ENCODE data around the gene MAP3K3.

MAP3K3 gene

DNA sequence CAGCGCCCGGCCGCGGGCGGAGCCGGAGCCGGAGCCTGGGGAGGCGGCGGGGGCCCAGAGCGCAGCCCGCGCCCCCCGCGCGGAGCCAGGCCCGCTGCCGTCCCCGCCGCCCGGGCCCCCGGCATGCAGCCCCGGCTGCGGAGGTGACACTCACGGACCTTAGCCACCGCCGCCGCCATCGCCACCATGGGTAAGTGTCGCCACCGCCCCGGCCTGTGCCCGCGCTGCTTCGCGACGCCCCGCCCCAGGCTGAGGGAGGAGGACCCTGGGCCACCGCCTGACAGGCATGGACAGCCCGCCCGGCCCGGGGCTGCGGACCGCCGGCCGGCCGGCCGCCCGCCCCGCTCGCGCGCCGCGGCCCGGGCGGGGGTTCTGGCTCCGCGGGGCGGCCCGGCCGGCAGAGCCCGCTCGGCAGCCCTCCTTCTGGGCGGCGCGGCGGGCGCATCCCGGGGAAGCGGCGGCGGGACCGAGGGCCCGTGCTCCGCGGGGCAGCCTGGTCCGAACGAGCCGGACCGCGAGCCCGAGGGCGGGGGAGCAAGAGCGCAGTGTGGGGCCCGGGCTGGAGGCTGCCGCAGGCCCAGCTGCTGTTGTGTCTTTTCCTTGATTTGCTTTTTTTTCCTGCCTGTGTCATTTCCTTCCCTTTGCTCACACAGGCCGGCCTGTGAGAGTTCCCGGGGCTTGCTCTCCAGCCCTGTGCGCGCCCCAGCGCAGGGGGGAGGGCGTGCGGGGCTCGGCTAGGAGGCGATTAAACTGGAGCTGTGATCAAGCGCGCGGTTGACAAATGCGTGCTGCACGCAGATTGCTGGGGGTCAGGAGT is 565 bp downstream of the MAP3K3 start:
- DNase-seq: peak; percentile 59

DNA sequence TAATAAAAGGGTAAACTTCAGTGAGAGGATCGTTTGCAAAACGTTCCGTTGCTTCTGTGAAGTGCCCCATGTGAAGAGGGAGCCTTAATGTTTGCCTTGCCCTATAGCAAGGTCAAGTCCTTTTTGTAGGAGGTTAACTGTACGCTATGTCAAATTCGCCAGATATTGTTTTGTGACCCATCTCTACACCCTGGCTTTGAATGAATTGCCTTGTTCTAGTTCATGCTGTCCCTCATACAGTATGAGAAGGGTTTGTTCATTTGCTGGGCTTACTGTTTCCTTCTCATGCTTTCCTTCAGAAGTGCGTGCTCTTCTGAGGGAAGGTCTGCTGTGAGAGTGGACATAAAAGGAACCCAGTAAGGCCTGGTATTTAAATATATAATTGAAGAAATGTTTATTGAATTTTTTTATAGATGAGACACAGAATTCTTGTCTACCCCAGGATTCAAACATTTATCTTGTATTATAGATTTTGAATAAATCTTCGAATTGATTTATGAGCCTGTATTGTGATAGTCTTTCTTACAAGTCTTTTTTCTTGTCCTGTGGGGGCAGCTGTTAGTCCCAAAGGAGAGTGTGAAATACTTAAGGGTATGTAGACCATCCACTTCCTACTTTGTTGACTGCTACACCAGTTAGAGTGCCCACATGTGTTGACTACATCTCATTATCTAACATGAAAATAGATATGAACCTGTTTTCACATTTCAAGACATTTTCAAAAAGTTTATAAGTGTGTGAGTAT is 1.7 kb downstream of the MAP3K3 start:
- DNase-seq: no peak

DNA sequence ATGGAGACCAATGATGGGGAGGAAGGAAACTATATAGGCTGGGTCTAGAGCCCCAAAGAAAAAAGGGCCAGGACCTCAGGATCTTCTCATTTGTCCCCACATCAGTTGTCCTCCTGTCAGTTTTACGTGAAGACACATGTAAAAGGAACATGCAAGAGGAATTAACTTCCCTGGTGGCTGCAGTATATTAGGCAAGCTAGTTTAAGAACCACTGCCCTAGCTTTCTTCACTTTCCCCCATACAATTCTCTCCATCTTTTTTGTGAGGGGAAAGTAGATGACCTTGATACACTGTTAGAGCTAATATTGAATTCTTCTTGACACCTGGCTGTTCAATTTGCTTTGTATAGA is 2.3 kb downstream of the MAP3K3 start:
- DNase-seq: peak; percentile 12

DNA sequence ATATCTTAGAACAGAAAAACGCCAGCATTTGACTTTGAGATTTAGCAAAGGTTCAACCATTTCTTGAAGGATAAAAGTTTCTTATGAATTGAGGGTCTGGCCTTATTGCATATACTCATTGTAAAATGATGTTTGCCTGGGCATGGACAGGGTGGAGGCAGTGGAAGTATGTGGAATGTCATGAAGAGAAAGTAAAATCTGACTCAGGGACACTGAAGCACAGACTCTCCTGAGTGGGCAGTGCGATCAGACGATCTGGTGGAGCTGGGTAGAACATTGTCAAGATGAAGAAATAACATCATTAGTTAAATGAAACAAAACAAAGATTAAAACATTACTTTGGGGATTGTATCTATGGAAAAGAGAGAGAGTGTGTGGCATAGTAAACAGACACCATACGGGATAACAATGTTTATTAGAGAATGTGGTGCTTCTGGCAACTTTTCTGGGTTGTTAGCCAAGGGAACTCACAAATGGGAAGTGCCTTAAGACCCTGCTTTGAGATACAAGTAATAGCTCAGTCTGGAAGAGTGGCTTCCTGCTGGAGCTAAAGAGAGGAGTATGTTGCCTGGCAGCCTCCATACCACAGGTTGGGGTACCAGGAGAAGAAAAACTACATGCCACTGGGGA is 4.4 kb downstream of the MAP3K3 start:
- no peak for DNase-seq

DNA sequence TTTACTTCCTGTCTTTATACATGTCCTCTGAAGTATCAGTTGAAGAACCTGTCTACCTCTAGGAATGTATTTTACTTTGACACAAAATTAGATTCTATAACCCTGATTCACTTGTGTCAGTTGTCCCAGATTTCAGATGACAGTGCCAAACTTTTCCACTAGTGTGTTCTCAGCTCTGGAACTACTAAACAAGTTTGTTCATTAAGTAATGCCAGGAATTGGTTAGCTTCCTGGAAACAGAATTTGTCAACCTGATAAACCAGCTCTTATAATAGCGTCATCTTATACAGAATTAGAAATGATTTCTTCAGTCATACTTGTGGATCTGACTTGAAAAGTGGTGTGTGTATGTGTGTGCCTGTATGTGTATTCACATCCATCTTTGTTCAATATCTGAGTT is 7.4 kb downstream of the MAP3K3 start:
- DNase-seq: no peak

DNA sequence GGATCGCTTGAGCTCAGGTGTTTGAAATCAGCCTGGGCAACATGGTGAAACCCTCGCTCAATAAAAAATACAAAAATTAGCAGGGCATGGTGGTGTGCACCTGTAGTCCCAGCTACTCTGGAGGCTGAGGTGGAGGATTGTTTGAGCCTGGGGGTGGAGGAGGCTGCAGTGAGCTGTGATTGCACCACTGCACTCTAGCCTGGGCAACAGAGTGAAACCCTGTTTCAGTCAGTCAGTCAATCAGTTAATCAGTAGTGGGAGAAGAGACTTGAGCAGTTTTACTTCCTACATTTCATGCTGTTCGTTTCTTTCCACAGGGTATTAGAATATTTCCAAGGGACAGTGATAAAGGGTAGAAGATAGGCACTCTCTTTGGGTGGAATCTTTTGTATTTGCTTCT is 8.8 kb downstream of the MAP3K3 start:
- no peak for DNase-seq

DNA sequence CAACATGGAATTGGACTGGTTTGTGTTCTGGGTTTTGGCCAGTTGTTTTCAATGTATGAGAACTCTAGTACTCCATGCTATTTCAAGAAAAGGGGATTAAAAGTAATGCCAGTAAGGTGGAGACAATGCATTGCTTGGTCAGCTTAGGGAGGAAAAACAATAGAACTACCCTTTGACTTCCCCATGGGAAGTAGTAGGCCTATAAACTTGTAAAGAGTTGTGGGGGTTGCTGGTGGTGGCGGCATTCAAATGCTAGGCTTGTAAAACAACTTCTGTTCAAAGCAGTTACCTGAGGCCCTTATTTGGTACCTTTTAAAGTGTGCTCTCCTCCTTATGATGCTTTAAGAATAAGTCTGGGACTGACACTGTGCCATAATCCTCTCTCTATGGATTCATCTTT is 9.4 kb downstream of the MAP3K3 start:
- no peak for DNase-seq

DNA sequence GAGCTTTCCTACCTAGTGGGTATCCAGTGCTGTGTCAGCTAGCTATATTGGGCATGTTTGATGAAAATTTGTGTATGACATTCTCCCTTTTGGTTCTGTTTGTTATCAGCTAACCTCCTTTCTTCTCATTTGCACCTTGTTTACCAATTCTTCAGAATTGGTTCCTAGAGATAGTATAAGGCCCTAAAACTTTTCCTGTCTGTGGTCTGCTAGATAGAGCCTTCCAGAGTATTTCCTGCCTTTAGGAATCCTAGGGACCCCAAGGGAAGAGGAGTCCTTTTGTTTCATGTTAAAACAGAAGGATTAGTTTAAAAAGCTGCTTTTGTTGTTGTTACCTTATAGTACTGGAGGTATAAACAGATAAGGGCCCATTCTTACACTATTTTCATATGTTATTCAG is 11.5 kb downstream of the MAP3K3 start:
- DNase-seq: no peak

DNA sequence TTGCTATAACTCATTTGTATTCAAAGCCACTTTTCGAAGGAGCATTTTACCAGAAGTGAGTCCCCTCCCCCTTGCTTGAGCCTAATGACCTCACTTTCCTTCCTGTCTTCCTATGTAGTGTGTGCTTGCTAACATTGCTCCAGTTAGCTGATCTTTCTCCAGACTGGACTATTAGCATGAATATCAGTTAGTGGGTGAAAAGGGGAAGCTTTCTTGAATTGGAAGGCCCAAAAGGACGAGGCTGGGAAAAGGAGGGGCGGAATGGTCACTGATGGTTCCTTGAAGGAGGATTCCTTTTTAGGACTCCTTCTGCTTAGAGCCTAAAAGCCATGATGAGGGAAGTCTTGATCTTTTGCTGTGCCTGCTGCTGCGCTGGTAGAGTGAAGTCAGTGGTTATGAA is 11.9 kb downstream of the MAP3K3 start:
- no peak for DNase-seq

DNA sequence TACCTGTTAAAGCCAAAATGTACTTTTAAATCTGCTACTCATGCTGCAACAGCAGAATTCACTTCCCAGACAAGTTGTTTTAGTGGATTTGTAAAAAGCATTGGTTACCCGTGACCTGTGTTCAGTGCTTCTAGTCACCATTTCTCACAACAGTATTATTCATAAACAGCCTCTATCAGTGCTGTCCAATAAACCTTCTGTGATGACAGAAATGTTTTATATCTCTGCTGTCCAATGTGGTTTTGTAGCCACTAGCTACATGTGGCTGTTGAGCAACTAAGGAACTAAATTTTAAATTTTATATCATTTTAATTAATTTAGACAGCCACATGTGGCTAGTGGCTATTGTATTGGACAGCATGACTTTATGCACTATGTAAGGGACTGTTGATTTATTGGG is 12.6 kb downstream of the MAP3K3 start:
- DNase-seq: no peak

DNA sequence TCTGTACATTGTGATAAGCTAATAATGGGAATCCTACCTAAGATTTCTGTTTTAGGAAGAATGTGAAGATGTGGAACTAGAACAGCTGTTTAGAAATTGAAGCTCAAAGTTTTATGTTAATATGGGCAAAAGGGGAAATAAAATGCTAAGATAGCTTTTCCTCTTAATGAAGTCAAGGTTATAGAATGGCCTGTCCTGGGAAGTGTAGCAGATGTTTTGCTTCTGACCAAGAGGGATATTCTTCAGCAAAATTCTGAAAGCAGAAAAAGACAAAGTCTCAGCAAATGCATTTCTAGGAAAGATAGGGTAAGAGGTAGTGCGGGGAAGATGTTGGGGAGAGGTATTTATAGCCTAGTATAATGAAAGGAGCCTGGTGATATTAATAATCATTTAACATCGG is 13.1 kb downstream of the MAP3K3 start:
- DNase-seq: no peak

DNA sequence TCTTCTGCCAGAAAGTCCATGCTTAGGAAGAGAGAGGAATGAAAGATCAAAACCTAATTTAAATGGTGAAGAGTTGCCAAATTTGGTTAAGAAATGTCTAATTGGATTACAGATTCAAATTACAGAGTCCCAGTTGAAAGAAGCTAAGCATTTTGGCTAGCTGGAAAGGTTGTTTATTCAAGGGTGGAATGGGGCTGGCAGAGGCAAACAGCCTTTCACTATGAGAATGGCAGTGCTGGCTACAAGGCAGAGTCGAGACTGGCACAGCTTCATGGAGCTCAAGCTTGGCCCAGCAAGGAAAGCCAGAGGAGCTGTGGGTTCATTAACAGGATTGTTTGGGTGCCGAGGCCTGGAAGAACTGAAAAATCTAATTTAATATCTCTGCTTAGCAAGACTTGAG is 13.6 kb downstream of the MAP3K3 start:
- no peak for DNase-seq

DNA sequence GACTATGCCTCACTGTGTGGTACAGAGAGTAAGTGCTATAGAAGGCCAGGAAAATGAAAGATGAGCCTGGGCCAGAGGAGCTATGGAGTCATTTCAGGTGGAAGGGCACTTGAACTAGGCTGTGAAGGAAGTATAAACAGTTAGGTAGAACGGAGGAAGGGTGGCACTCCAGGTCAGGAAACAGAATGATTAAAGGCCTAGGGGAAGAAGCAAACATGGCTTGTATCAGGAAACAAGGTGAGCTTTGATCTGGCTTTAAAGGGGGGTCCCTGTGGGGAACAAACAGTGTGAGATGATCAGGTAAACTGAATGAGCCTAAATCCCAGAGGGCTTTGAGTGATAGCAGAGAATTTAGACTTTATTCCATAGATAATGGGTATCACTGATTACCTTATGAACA is 16.9 kb downstream of the MAP3K3 start:
- DNase-seq: no peak

DNA sequence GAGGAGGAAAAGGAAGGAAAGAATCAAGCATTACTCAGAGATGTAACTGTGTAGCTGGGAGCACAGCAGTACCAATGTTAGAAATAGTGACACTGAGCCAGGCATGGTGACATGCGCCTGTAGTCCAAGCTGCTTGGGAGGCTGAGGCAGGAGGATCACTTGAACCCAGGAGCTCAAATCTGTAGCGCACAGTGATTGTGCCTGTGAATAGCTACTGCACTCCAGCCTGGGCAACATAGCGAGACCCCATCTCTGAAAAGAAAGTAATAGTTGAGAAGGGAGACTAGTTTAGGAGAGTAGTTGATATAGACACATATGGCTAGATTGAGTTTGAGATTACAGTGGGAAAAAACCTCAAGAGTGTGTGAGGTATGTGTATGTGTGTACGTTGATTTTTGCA is 17.8 kb downstream of the MAP3K3 start:
- DNase-seq: no peak

DNA sequence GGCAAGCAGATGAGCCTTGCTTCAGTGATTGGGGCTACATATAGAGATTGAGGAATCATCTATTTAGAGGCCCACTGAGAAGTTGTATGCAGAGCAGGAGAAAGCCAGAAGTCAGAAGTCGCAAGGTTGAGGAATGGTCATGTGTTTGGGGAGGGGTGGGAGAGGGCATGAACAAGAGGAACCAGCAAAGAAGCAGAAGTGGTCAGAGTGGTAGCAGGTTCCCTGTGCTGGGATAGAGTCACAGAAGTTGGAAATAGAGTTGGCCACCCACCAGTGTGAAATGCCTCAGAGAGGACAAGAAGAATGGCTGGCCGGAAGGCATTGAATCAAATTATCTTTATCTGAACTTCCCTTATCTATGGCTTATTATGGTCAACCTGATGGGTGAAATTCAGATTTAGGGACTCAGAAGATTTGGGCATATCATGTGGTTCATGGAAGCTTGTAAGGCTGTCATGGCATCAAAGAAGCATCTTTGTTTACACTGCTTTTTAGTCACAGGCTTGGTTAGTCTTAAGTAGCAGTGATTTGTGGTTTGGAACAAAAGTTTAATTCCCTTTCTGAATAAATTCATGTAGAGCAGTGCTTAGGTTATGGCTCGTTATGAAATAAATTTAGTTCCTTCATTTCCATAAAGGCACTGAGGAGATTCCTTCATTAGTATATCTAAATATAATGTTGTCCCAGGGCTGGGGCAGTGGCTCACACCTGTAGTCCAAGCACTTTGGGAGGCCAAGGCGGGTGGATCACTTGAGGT is 19.7 kb downstream of the MAP3K3 start:
- DNase-seq: no peak

DNA sequence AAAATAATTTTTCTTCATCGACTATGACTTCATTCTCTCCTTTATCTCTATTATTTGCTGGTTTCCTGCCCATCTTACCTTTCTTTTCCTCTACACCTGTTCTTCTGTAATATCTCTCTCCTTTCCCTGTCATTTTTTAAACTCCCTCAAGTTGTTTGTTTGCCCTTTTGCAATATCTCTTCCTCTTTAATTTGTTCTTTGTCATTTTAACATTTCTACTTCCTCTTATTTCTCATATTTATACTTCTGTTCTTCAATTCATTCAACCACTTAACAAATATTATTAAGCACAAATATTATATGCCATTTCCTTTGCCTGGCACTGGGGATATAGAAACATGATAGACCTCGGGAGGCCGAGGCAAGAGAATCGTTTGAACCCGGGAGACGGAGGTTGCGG is 22.6 kb downstream of the MAP3K3 start:
- DNase-seq: no peak

DNA sequence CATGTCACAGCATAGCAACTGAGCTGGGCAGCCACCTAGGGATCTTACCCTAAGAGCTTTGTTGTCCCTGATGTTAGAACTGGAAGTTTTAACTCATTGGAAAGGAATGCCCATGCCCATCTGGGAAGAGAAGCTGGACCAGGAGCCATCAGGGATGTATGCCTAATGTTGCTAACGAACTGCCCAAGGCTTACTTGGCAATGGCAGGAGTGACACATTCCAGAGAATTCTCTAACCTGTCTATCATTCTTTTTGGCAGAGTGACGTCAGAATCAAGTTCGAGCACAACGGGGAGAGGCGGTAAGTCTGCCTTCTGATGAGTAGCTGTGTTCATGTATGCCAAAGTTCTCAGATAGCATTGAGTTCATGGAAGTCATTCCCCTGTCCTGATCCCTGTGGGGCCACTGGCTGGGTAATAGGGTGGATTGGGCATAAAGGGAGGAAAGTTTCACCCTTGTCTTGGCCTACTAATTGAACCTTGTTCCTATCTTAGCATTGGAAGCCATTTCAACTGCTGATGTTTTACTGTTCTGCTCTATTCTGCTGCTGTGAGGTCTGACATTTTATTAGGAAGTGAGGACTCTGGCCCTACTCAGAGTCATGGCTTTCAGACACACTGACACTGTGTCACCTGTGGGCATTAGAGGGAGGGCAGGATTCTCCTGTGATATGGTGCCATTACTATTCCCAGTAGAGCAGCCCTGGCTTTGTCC is 23.7 kb downstream of the MAP3K3 start:
- no peak for DNase-seq

DNA sequence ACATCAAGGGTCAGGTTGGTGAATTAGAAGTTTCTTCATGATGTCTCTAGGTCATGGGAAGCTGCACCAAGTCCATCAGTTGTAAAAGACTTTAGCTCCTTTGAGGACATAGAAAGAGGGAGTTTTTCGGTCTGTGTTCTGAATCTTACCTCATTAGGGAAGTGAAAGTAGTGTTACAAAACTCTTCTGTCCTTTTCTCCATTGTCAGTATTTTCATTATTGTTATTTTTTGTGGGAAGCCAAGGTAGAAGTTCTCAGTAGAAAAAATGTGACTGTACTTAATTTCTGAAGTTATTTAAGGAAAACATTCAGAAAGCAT is 24.2 kb downstream of the MAP3K3 start:
- no peak for DNase-seq

DNA sequence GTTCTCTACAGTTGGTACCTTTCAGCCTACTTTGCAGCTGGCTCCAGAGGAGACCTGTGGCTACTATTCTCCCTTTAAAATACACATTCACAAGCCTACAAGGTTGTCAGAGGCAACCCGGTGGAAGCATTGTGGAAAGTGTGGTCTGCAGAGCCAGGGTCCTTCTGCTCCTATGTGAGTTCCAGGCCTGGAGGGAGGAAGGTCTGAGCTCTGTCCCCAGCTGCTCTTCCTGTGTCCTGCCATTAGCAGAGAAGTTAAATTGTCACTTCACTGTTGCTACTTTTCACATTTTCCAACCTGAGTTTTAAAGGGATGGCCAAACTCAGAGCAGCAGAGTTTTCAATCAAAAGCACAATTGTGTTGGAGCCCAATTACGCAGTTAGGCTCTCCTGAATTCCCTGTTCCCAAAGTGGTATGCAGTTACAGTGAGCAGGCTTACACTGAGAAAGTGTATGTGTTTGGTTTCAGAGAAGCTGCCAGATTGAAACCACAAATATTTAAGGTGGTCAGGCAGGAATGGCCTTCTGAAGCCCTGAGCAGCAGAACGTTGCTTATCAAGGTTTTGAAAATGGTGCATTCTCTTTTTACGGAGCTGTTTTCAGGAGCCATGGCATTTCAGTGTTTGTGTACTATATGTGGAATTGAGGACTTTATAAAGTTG is 25.0 kb downstream of the MAP3K3 start:
- no peak for DNase-seq

DNA sequence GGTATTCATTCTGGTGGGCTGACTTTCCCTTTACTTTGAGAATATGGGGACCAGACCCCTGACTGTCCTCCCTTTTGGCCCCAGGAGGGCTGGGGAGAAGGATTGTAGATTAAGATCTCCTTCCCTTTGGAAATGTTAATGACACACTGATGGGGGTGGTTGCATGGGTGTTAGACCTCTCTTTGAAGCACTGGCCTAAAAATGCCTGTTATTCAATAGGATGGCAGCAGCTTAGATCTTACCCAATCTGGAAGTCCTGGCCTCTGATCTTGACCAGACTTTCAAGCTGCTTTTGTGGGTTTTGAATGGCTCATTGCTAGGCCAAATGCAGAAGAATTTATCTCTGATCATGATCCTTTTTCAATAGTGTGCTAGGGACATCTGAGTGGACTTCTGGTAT is 25.7 kb downstream of the MAP3K3 start:
- DNase-seq: no peak

DNA sequence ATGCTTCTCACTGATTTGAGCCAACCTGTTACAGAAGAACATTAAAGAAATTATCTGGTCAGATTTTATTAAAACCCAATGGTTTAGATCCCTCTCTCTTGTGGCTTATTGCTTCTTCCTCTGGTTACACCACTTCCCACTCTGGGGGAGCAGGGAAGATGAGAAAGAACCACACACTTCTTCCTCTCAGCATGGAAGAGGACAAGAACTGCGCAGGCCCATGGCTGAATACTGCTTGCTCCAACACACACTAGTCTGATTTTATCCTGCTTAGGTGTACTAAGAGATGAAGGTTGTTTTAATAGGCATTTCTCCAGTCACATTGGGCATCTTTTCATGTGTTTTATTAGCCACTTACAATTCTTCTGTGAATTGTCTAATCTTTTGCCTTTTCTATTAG is 27.6 kb downstream of the MAP3K3 start:
- DNase-seq: no peak

DNA sequence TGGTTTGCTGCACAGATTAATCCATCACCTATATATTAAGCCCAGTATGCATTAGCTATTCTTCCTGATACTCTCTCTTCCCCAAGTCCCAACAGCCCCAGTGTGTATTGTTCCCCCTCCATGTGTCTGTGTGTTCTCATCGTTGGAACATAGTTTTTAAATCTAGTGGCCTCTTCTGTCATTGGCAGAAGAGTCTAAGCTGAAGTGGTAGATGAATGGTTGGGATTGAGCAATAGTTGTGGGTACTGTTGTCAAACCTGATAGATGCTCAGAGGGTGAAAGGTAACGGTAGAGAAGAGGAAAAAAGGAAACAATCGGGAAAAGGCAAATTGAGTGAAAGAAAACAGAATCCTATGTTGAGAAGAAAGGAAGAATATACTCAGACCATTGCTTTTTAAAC is 29.9 kb downstream of the MAP3K3 start:
- DNase-seq: no peak

All from hematopoietic multipotent progenitor cell treated with erythropoietin and hydrocortisone succinate and interleukin-3 and kit ligand, for 8 days (in vitro differentiated cells).